HCT116 (cell line): ENCODE data around the gene EDDM3A. TPM values are rescaled to one million over a fixed set of nuclear protein-coding genes. Genes with fewer than 3 reads are reported as not detected.

Source experiments
- ATAC-seq: fragments of 200-7000 bp; cut with Tn5 transposase; 2 replicates; pipeline ENCODE4 v1.9.1; 2020; ENCODE audit warnings: mild to moderate bottlenecking, moderate library complexity
- BruUV-seq: library from RNA; stranded (reverse); fragments of 400-500 nt; replicated peaks from 2 replicates; lab custom pipeline; 2021; lab: Mats Ljungman, UMichigan
- CTCF ChIA-PET: fragments of 300-600 bp; sonication (Branson Sonifier 250); formaldehyde crosslinking; loops from one replicate; lab custom pipeline; 2021; ENCODE audit warnings: antibody characterized with exemption; lab: Charles Lee
- POLR2A ChIA-PET: fragments of 300-600, 350-600 bp; sonication (Branson Sonifier 250); formaldehyde crosslinking; loops from one replicate; lab custom pipeline; 2021; ENCODE audit warnings: antibody characterized with exemption; lab: Charles Lee
- RAD21 ChIA-PET, 2 experiments: fragments of 300-600 bp; sonication (Branson Sonifier 250); formaldehyde crosslinking; loops; one replicate each; lab custom pipeline; 2023; ENCODE audit warnings: low total read pairs in 2 of 2; ENCODE audit not compliant: uncharacterized antibody in 2 of 2, unreplicated experiment in 2 of 2, low non-redundant PET in 1 of 2; lab: Charles Lee
- DNase-seq: peaks from one replicate; pipeline ENCODE4 v3.0.0-alpha.2; 2010; ENCODE audit warnings: low read depth, low spot score
- H2AFZ ChIP-seq: fragments of 200-600 bp; shearing (Covaris generic), sonication (generic); 2 replicates; pipeline ENCODE4 v1.6.1; 2017; ENCODE audit warnings: low read depth, mixed run types, mixed read lengths, antibody characterized with exemption, low read length; ENCODE audit not compliant: poor library complexity, severe bottlenecking
- H3K27ac ChIP-seq: 2 replicates; pipeline ENCODE4 v1.5.1; 2012; ENCODE audit warnings: low read depth, low read length
- H3K27me3 ChIP-seq: fragments of 200-600 bp; sonication (generic); 2 replicates; pipeline ENCODE4 v1.6.1; 2016; ENCODE audit warnings: mixed run types, low read length, mixed read lengths; ENCODE audit not compliant: insufficient read depth
- H3K36me3 ChIP-seq, 2 experiments: fragments of 200-500 bp in 1 of 2; fragments of 200-600 bp in 1 of 2; sonication (Bioruptor generic) in 1 of 2; sonication (generic) in 1 of 2; 2 replicates each; pipeline versions ENCODE4 v1.5.1 to v1.6.1; 2014 to 2016; ENCODE audit warnings: low read length in 2 of 2, inconsistent platforms in 1 of 2, mixed read lengths in 1 of 2, mixed run types in 1 of 2; ENCODE audit not compliant: insufficient read depth in 2 of 2, control insufficient read depth in 1 of 2
- H3K4me1 ChIP-seq, 2 experiments: fragments of 200-600 bp in 1 of 2; sonication (generic) in 1 of 2; 2 replicates each; pipeline versions ENCODE4 v1.5.1 to v1.6.1; 2012 to 2017; ENCODE audit warnings: low read length in 2 of 2, inconsistent platforms in 1 of 2, mild to moderate bottlenecking in 1 of 2, mixed read lengths in 1 of 2, mixed run types in 1 of 2, moderate library complexity in 1 of 2; ENCODE audit not compliant: insufficient read depth in 2 of 2, control insufficient read depth in 1 of 2
- H3K4me2 ChIP-seq: fragments of 200-600 bp; sonication (generic); 2 replicates; pipeline ENCODE4 v1.6.1; 2017; ENCODE audit warnings: mixed run types, low read length, mixed read lengths
- H3K4me3 ChIP-seq, 2 experiments: fragments of 200-600 bp in 1 of 2; sonication (generic) in 1 of 2; replicated peaks in 1 of 2; 2 replicates each; pipeline ENCODE4 v1.5.1; 2011 to 2016; ENCODE audit warnings: low read length in 2 of 2, control low read depth in 1 of 2, low read depth in 1 of 2, mild to moderate bottlenecking in 1 of 2, mixed read lengths in 1 of 2, mixed run types in 1 of 2
- H3K79me2 ChIP-seq: fragments of 200-600 bp; sonication (generic); 2 replicates; pipeline ENCODE4 v1.6.1; 2017; ENCODE audit warnings: mild to moderate bottlenecking, mixed run types, low read length, moderate library complexity, mixed read lengths; ENCODE audit not compliant: insufficient read depth
- H3K9ac ChIP-seq: fragments of 200-600 bp; sonication (generic); 2 replicates; pipeline ENCODE4 v1.6.1; 2016; ENCODE audit warnings: low read length, mixed read lengths
- H3K9me2 ChIP-seq: fragments of 200-600 bp; sonication (generic), shearing (Covaris generic); 2 replicates; pipeline ENCODE4 v1.6.1; 2017; ENCODE audit warnings: mixed run types, mild to moderate bottlenecking, moderate library complexity; ENCODE audit not compliant: insufficient read depth
- H3K9me3 ChIP-seq, 2 experiments: fragments of 200-500 bp in 1 of 2; fragments of 200-600 bp in 1 of 2; sonication (Bioruptor generic) in 1 of 2; sonication (generic) in 1 of 2; 2 replicates each; pipeline ENCODE4 v1.6.1; 2014 to 2017; ENCODE audit warnings: low read length in 2 of 2, mixed read lengths in 2 of 2, inconsistent platforms in 1 of 2, low read depth in 1 of 2, mild to moderate bottlenecking in 1 of 2, mixed run types in 1 of 2, moderate library complexity in 1 of 2; ENCODE audit not compliant: control insufficient read depth in 1 of 2, insufficient read depth in 1 of 2
- H4K20me1 ChIP-seq: fragments of 200-600 bp; sonication (generic), shearing (Covaris generic); 2 replicates; pipeline ENCODE4 v1.6.1; 2017; ENCODE audit warnings: mixed run types, mild to moderate bottlenecking, moderate library complexity; ENCODE audit not compliant: insufficient read depth
- ATF3 ChIP-seq: IDR thresholded peaks from 2 replicates; pipeline ENCODE4 v1.6.1; 2012
- CBX3 ChIP-seq: IDR thresholded peaks from 2 replicates; pipeline ENCODE4 v1.6.1; 2012; ENCODE audit warnings: low read depth
- CTCF ChIP-seq, 3 experiments: fragments of 200-600 bp in 1 of 3; sonication (generic) in 1 of 3; IDR thresholded peaks in 2 of 3; conservative IDR thresholded peaks in 1 of 3; 2 replicates each; pipeline ENCODE4 v1.5.1; 2012 to 2017; ENCODE audit warnings: low read depth in 2 of 3, low read length in 2 of 3, antibody characterized with exemption in 1 of 3, borderline replicate concordance in 1 of 3, control low read depth in 1 of 3, mild to moderate bottlenecking in 1 of 3, mixed read lengths in 1 of 3, mixed run types in 1 of 3, moderate library complexity in 1 of 3; ENCODE audit not compliant: insufficient read depth in 1 of 3
- EGR1 ChIP-seq: IDR thresholded peaks from 2 replicates; pipeline ENCODE4 v1.6.1; 2012; ENCODE audit warnings: low read depth
- ELF1 ChIP-seq: IDR thresholded peaks from 2 replicates; pipeline ENCODE4 v1.6.1; 2012; ENCODE audit warnings: low read depth, borderline replicate concordance
- EZH2 ChIP-seq: fragments of 200-600 bp; sonication (generic); IDR thresholded peaks from 2 replicates; pipeline ENCODE4 v1.6.1; 2017; ENCODE audit warnings: antibody characterized with exemption, mixed run types
- EZH2phosphoT487 ChIP-seq: fragments of 200-600 bp; IDR thresholded peaks from 2 replicates; pipeline ENCODE4 v1.6.1; 2018; ENCODE audit warnings: antibody characterized with exemption, borderline replicate concordance
- FOSL1 ChIP-seq: IDR thresholded peaks from 2 replicates; pipeline ENCODE4 v1.6.1; 2012; ENCODE audit warnings: low read depth
- JUND ChIP-seq: IDR thresholded peaks from 2 replicates; pipeline ENCODE4 v1.6.1; 2012
- MAX ChIP-seq: IDR thresholded peaks from 2 replicates; pipeline ENCODE4 v1.6.1; 2012
- POLR2A ChIP-seq: IDR thresholded peaks from 2 replicates; pipeline ENCODE4 v1.7.0; 2011; ENCODE audit warnings: borderline replicate concordance; ENCODE audit not compliant: insufficient read depth, insufficient read length; ENCODE audit errors: extremely low read depth
- POLR2AphosphoS5 ChIP-seq: IDR thresholded peaks from 2 replicates; pipeline ENCODE4 v1.6.1; 2011; ENCODE audit warnings: mild to moderate bottlenecking, low read depth, low read length, moderate library complexity
- RAD21 ChIP-seq: IDR thresholded peaks from 2 replicates; pipeline ENCODE4 v1.6.1; 2012; ENCODE audit warnings: low read depth, mild to moderate bottlenecking
- REST ChIP-seq: IDR thresholded peaks from 2 replicates; pipeline ENCODE4 v1.6.1; 2012; ENCODE audit warnings: low read depth
- SIN3A ChIP-seq: IDR thresholded peaks from 2 replicates; pipeline ENCODE4 v1.6.1; 2012; ENCODE audit warnings: low read depth
- TCF7L2 ChIP-seq: IDR thresholded peaks from 2 replicates; pipeline ENCODE4 v1.7.0; 2011; ENCODE audit warnings: borderline replicate concordance, inconsistent platforms; ENCODE audit not compliant: insufficient read depth, insufficient read length; ENCODE audit errors: extremely low read depth
- ZBTB33 ChIP-seq: IDR thresholded peaks from 2 replicates; pipeline ENCODE4 v1.6.1; 2011; ENCODE audit warnings: mild to moderate bottlenecking, low read length, moderate library complexity; ENCODE audit not compliant: insufficient replicate concordance; ENCODE audit errors: extremely low read depth
- ZNF274 ChIP-seq: fragments of 200-500 bp; sonication (Bioruptor generic); IDR thresholded peaks from 2 replicates; pipeline ENCODE4 v1.6.1; 2014; ENCODE audit warnings: mild to moderate bottlenecking, low read depth, low read length, inconsistent platforms
- intact Hi-C: fragments of 100-400 bp; cut with micrococcal nuclease; formaldehyde crosslinking; loops from 2 replicates; pipeline ENCODE4 v1.10.0; 2022
- total RNA-seq: library from RNA; stranded (reverse); gene quantifications from one replicate; pipeline ENCODE4 v1.2.1, GENCODE V29; 2021; ENCODE audit not compliant: unreplicated experiment

The EDDM3A gene
- total RNA-seq, 1 experiment from 2014 or later = not detected

- CTCF ChIA-PET = no interaction called here
- no TSS peak for BruUV-seq
- Histone ChIP-seq H3K27me3 (no peaks in the 10 kb centered on the region), H3K27ac (no peak overlapping the region), H3K9me2 (no peaks in the 10 kb centered on the region), H3K4me1 (no peaks in the 10 kb centered on the region), H3K79me2 (no peaks in the 10 kb centered on the region), H3K9ac (no peak overlapping the region), H3K36me3 (no peaks in the 10 kb centered on the region), H3K4me2 (no peak overlapping the region), H3K4me3 (no peak overlapping the region), H4K20me1 (no peaks in the 10 kb centered on the region), H3K9me3 (no peaks in the 10 kb centered on the region), H2AFZ (no peak overlapping the region)
- POLR2A ChIA-PET = no interaction called here
- intact Hi-C loops = no loop called here
- RAD21 ChIA-PET = no interaction called here
- TF ChIP-seq SIN3A (no peak), MAX (no peak), TCF7L2 (no peak), FOSL1 (no peak), EGR1 (no peak), POLR2A (no peak), JUND (no peak), CBX3 (no peak), CTCF (IDR thresholded peaks at IDR 0.05 in 2 of 3, conservative IDR thresholded peaks at IDR 0.05 in 1 of 3; ENCODE audit: borderline replicate concordance in 1 of 3, insufficient read depth in 1 of 3, low read depth in 2 of 3, low read length in 2 of 3) (no peak), EZH2phosphoT487 (no peak), REST (no peak), ZBTB33 (no peak), ATF3 (no peak), POLR2AphosphoS5 (no peak), ZNF274 (no peak), EZH2 (no peak), ELF1 (no peak), RAD21 (no peak)
- ATAC-seq (no peak), DNase-seq (no peak)
Observed at GRCh38 chr14:20714593-20715250, 31.0 kb upstream of the EDDM3A start.
